ENCODE data around the gene PTPRG. TPM values are rescaled to one million over a fixed set of nuclear protein-coding genes. Genes with fewer than 3 reads are reported as not detected.
A peak's percentile ranks its signal among the peaks of the same experiment; 100 is the strongest.

PTPRG gene
- total and polyA plus RNA-seq, 2 experiments from 2014 or later, result 24.4 to 131 TPM

- Histone ChIP-seq H2AFZ (no peak overlapping the region), H3K9me2 (ENCODE audit: insufficient read depth) (no peaks in the 10 kb centered on the region), H3K27me3 (ENCODE audit: insufficient read depth) (no peaks in the 10 kb centered on the region), H3K79me2 (replicated peaks; ENCODE audit: insufficient read depth) (no peaks in the 10 kb centered on the region; the same call in 1 of the 2 replicates), H3K36me3 (ENCODE audit: insufficient read depth) (no peaks in the 10 kb centered on the region), H3K4me3 (no peak overlapping the region), H4K20me1 (replicated peaks; ENCODE audit: insufficient read depth) (no peaks in the 10 kb centered on the region), H3K27ac (ENCODE audit: low read depth) (no peak overlapping the region), H3K4me1 (ENCODE audit: insufficient read depth) (no peaks in the 10 kb centered on the region), H3K4me2 (no peak overlapping the region), H3F3A (replicated peaks; ENCODE audit: low read depth) (no peaks in the 10 kb centered on the region)
- ATAC-seq (no peak), DNase-seq (ENCODE audit: low spot score) (no peak)
- TF ChIP-seq EZH2 (IDR thresholded peaks at IDR 0.05; ENCODE audit: low read depth, unreplicated experiment) (no peak), ZNF331 (CRISPR knock-in tag; IDR thresholded peaks at IDR 0.05; ENCODE audit: low read depth) (no peak), CTCF (conservative IDR thresholded peaks at IDR 0.05; ENCODE audit: low read depth in 2 of 2) (no peak), CREB1 (CRISPR knock-in tag; IDR thresholded peaks at IDR 0.05; ENCODE audit: low read depth) (no peak), JUNB (IDR thresholded peaks at IDR 0.05; ENCODE audit: unreplicated experiment) (no peak), POLR2AphosphoS5 (IDR thresholded peaks at IDR 0.05; ENCODE audit: low read depth) (no peak), EZH2phosphoT487 (IDR thresholded peaks at IDR 0.05; ENCODE audit: unreplicated experiment) (no peak), NANOG (IDR thresholded peaks at IDR 0.05; ENCODE audit: borderline replicate concordance) (no peak), REST (IDR thresholded peaks at IDR 0.05; ENCODE audit: unreplicated experiment) (no peak), ZNF462 (CRISPR knock-in tag; IDR thresholded peaks at IDR 0.05) (no peak)
- no peaks in the 10 kb centered on the region for H3K27me3 Mint-ChIP-seq (ENCODE audit: insufficient read depth, low read depth, poor library complexity)
- H3K36me3 Mint-ChIP-seq (ENCODE audit: low read depth), result no peaks in the 10 kb centered on the region
- peaks cover 37% of the 10 kb centered on the region for H3K4me1 Mint-ChIP-seq
- H3K27ac Mint-ChIP-seq, result 0 out of 2 replicates have a peak overlapping the region, but pooled peaks have one; percentile 20
- no peak overlapping the region for H3K4me3 Mint-ChIP-seq
- no peaks in the 10 kb centered on the region for H3K9me3 Mint-ChIP-seq
Observed at GRCh38 chr3:62028236-62028635, 466.9 kb downstream of the PTPRG start.

All from GM23338 (cell line).